PC-9 (cell line): ENCODE measurements around the gene KDM5A.

Experiments used
- EZH2 ChIP-seq: fragments of 200-600 bp; sonication (generic); IDR thresholded peaks from 2 replicates; pipeline ENCODE4 v1.8.0; 2017; ENCODE audit warnings: antibody characterized with exemption, low read depth
- TF ChIP-seq, protein P1 (sequence below): fragments of 200-600 bp; sonication (generic); conservative IDR thresholded peaks from 2 replicates; pipeline ENCODE4 v1.6.1; 2017; ENCODE audit warnings: mixed run types, antibody characterized with exemption, mild to moderate bottlenecking, moderate library complexity

- TF ChIP-seq, protein P1, sequence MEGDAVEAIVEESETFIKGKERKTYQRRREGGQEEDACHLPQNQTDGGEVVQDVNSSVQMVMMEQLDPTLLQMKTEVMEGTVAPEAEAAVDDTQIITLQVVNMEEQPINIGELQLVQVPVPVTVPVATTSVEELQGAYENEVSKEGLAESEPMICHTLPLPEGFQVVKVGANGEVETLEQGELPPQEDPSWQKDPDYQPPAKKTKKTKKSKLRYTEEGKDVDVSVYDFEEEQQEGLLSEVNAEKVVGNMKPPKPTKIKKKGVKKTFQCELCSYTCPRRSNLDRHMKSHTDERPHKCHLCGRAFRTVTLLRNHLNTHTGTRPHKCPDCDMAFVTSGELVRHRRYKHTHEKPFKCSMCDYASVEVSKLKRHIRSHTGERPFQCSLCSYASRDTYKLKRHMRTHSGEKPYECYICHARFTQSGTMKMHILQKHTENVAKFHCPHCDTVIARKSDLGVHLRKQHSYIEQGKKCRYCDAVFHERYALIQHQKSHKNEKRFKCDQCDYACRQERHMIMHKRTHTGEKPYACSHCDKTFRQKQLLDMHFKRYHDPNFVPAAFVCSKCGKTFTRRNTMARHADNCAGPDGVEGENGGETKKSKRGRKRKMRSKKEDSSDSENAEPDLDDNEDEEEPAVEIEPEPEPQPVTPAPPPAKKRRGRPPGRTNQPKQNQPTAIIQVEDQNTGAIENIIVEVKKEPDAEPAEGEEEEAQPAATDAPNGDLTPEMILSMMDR, result no peak
- no peak for TF ChIP-seq EZH2
Measured at GRCh38 chr12:418432-418831, 29.3 kb upstream of the KDM5A start.
